Tibial artery (tissue), 4 donors: ENCODE results near the gene HTD2.

Experiments used
- DNase-seq, 2 donors: peaks; one replicate each; pipeline ENCODE4 v3.0.0-alpha.2; 2019
- H3K27ac ChIP-seq, 2 donors: fragments of 200-600 bp; sonication (generic) in 1 of 2; 1 replicate in 1 of 2; 2 replicates in 1 of 2; pipeline ENCODE4 v1.5.1; 2018 to 2019; ENCODE audit warnings: mild to moderate bottlenecking in 1 of 2
- H3K27me3 ChIP-seq, 2 donors: fragments of 200-600 bp; sonication (generic) in 1 of 2; one replicate each; pipeline versions ENCODE4 v1.5.1 to v1.6.0; 2016 to 2019
- H3K36me3 ChIP-seq, 3 donors: fragments of 200-600 bp; sonication (generic) in 2 of 3; one replicate each; pipeline ENCODE4 v1.5.1; 2016 to 2019; ENCODE audit warnings: mild to moderate bottlenecking in 2 of 3
- H3K4me1 ChIP-seq, 4 donors: fragments of 200-600 bp; sonication (generic) in 2 of 4; 1 replicate in 3 of 4; 2 replicates in 1 of 4; pipeline ENCODE4 v1.5.1; 2016 to 2019
- H3K4me3 ChIP-seq, 2 donors: fragments of 200-600 bp; sonication (generic) in 1 of 2; 1 replicate in 1 of 2; 2 replicates in 1 of 2; pipeline ENCODE4 v1.5.1; 2018 to 2019; ENCODE audit warnings: mild to moderate bottlenecking in 2 of 2
- H3K9me3 ChIP-seq, 3 donors: fragments of 200-600 bp; sonication (generic) in 1 of 3; one replicate each; pipeline ENCODE4 v1.5.1; 2016 to 2019
- intact Hi-C: fragments of 100-400 bp; cut with DNase I; formaldehyde crosslinking; loops from one replicate; pipeline ENCODE4 v1.15.0; 2023; ENCODE audit warnings: low total_unique reads
- TF ChIP-seq, protein P1 (sequence below), 2 experiments: fragments of 200-600 bp in 1 of 2; fragments of 450-650 bp in 1 of 2; IDR thresholded peaks; one replicate each; pipeline ENCODE4 v1.5.1; 2017 to 2019; ENCODE audit warnings: antibody characterized with exemption in 2 of 2, mild to moderate bottlenecking in 1 of 2, moderate library complexity in 1 of 2

HTD2 gene

DNA sequence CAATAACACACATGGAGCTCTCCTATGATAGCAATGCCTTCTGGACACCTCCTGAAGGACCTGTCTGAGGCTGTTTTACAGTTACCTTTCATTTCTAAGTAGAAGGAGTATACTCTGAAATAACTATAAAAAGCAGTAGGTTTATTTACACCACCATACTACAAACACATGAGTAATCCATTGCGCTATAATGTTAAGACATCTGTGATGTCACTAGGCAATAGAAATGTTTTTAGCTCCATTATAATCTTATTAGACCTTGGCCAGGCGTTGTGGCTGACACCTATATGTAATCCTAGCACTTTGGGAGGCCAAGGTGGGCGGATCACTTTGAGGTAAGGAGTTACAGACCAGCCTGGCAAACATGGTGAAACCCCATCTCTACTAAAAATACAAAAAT, 51.1 kb downstream of the HTD2 start:
- intact Hi-C loops, result no loop called here
- Histone ChIP-seq H3K4me3 (no peak overlapping the region), H3K27ac (no peak overlapping the region), H3K27me3 (no peaks in the 10 kb centered on the region), H3K4me1 (peaks cover 0 to 3% (median 0%) of the 10 kb centered on the region in 4 donors), H3K9me3 (no peaks in the 10 kb centered on the region), H3K36me3 (no peaks in the 10 kb centered on the region)
- TF ChIP-seq, protein P1, sequence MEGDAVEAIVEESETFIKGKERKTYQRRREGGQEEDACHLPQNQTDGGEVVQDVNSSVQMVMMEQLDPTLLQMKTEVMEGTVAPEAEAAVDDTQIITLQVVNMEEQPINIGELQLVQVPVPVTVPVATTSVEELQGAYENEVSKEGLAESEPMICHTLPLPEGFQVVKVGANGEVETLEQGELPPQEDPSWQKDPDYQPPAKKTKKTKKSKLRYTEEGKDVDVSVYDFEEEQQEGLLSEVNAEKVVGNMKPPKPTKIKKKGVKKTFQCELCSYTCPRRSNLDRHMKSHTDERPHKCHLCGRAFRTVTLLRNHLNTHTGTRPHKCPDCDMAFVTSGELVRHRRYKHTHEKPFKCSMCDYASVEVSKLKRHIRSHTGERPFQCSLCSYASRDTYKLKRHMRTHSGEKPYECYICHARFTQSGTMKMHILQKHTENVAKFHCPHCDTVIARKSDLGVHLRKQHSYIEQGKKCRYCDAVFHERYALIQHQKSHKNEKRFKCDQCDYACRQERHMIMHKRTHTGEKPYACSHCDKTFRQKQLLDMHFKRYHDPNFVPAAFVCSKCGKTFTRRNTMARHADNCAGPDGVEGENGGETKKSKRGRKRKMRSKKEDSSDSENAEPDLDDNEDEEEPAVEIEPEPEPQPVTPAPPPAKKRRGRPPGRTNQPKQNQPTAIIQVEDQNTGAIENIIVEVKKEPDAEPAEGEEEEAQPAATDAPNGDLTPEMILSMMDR (IDR thresholded peaks at IDR 0.05), result no peak
- DNase-seq, result no peak

DNA sequence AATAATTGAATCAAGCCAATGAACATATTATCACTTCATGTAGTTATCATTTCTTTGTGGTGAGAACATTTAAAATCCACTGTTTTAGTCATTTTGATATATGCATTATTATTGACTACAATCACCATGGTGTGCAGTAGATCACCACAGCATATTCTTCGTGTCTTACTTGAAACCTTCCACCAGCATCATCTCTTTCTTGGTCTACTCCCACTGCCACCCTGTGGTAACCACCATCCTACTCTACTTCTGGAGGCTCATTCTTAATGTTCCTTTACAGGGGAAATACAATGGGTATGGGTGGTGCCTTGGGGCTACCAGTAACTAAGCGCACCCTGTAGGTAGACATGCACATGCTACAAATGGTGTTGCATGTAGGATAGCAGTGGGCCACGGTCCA, 51.8 kb downstream of the HTD2 start:
- Histone ChIP-seq H3K36me3 (no peaks in the 10 kb centered on the region), H3K4me1 (peaks cover 0 to 3% (median 0%) of the 10 kb centered on the region in 4 donors), H3K27ac (no peak overlapping the region), H3K4me3 (no peak overlapping the region), H3K9me3 (no peaks in the 10 kb centered on the region), H3K27me3 (no peaks in the 10 kb centered on the region)
- TF ChIP-seq, protein P1 (IDR thresholded peaks at IDR 0.05), result no peak
- DNase-seq, result no peak
- intact Hi-C loops, result no loop called here

DNA sequence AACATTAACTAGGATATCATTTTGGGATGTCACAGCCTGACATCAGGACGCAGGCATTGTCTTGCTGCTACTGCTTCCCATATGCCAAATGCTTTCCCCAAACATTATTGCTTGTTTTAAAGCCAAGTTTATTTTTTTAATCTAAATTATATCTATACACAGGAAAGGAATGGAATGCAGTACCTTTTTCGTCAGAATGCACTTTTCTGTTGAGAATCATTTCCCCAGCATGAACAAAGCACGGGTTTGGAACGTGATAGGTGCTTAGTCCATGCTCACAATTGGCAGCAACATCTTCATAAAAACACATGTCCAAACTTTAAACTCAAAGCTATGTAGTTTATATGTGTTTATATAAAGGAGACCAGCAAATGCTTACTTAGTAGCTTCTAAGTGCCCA, 52.5 kb downstream of the HTD2 start:
- intact Hi-C loops, result no loop called here
- Histone ChIP-seq H3K9me3 (no peaks in the 10 kb centered on the region), H3K27ac (no peak overlapping the region), H3K36me3 (no peaks in the 10 kb centered on the region), H3K4me3 (no peak overlapping the region), H3K4me1 (peaks cover 0 to 3% (median 0%) of the 10 kb centered on the region in 4 donors), H3K27me3 (no peaks in the 10 kb centered on the region)
- no peak for DNase-seq
- TF ChIP-seq, protein P1 (IDR thresholded peaks at IDR 0.05), result no peak

DNA sequence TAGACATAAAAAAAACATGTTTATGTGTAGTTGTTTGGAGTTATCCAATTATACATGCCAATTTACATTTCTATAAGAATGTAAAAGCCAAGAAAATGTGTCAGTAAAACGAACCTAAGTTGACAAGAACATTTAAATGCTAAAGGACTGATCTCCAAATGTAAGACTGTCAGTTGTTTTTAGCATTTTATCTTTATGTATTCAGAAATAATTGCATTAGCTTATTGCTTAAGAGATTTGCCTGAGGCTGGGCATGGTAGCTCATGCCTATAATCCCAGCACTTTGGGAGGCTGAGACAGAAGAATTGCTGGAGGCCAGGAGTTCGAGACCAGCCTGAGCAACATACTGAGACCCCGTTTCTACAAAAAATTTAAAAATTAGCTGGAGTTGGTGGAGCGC, 53.3 kb downstream of the HTD2 start:
- peaks cover 0 to 3% (median 0%) of the 10 kb centered on the region in 4 donors for H3K4me1 ChIP-seq
- H3K4me3 ChIP-seq, result no peak overlapping the region
- H3K9me3 ChIP-seq, result no peaks in the 10 kb centered on the region
- TF ChIP-seq, protein P1 (IDR thresholded peaks at IDR 0.05), result no peak
- no peaks in the 10 kb centered on the region for H3K36me3 ChIP-seq
- H3K27me3 ChIP-seq, result no peaks in the 10 kb centered on the region
- no peak overlapping the region for H3K27ac ChIP-seq
- no peak for DNase-seq
- intact Hi-C loops, result no loop called here

DNA sequence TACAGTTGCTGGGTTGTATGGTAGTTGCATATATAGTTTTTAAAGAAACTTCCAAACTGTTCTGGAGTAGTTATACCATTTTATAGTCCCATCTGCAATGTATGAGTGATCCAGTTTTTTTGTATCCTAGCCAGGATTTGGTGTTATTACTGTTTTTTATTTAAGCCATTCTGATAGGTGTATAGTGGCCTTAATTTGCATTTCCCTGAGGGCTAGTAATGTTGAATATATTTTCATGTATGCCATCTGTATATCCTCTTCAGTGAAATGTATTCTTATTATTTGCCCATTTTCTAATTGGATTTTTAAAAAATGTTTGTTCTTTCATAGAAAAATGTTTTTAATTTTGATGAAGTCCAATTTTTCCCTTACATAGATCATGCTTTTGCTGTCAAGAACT, 55.5 kb downstream of the HTD2 start:
- intact Hi-C loops, result no loop called here
- Histone ChIP-seq H3K4me3 (no peak overlapping the region), H3K9me3 (no peaks in the 10 kb centered on the region), H3K27ac (no peak overlapping the region), H3K27me3 (no peaks in the 10 kb centered on the region), H3K4me1 (no peaks in the 10 kb centered on the region), H3K36me3 (no peaks in the 10 kb centered on the region)
- TF ChIP-seq, protein P1 (IDR thresholded peaks at IDR 0.05), result no peak
- no peak for DNase-seq

DNA sequence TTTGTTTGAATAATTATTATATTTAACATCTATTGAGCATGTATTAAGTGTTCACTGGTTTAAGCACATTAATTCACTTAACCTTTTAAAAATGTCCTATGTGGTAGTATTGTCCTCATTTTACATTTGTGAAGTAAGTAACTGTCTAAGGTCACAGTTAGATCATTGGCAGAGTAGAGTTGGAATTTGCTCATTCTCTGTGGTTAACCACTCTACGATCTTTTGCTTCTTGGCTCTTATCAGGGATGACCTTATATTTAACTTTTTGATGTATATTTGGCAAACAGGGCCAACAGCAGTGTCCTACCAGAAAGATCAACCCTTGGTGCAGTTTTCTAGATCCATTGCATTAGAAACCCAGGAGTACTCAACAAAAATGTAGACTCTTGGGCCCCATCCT, 60.4 kb downstream of the HTD2 start:
- DNase-seq, result no peak
- H3K27me3 ChIP-seq, result no peaks in the 10 kb centered on the region
- H3K4me1 ChIP-seq, result no peaks in the 10 kb centered on the region
- H3K36me3 ChIP-seq, result peaks cover 0 to 10% (median 0%) of the 10 kb centered on the region in 3 donors
- no peak overlapping the region for H3K4me3 ChIP-seq
- TF ChIP-seq, protein P1 (IDR thresholded peaks at IDR 0.05), result no peak
- intact Hi-C loops, result no loop called here
- no peaks in the 10 kb centered on the region for H3K9me3 ChIP-seq
- H3K27ac ChIP-seq, result no peak overlapping the region
